ENCODE data around the gene KAT6B. TPM values are rescaled to one million over a fixed set of nuclear protein-coding genes. Genes with fewer than 3 reads are reported as not detected.

KAT6B gene
- polyA plus RNA-seq, 6 donors from 2014 or later = 12.0 to 42.5 (median 29.4) TPM

DNA sequence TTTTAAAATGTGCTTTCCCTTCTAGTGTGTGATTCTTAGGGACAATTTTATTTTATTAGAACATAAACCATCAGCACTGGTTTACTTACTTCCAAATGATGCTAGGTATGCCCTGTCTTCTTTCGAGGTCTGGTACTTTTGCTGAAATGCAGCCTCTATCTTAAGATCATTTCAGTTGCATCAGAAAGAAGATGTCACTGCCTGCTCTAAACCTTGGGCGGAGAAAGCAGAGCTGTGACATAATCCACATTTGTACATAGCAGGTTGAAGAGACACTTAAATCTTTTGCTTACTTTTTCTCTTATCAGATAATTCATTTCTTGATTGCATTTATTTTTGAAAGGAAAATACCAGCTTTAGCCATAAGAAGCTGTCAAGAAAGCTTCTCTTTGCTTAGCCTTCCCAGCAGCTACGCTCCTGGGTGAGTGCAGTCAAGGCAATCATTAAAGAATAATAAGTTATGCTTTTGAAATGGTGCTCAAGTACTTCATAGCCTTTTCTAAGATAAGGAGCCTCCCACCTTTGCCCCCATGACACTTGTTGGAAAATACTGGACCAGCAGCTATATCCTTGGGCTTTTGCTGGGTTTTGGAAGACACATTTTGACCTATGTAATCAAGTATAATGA, 176.7 kb downstream of the KAT6B start:
- DNase-seq (no peak), ATAC-seq (ENCODE audit: low read depth in 2 of 2) (no peak)
- Mint-ChIP-seq H3K27me3 (no peaks in the 10 kb centered on the region), H3K4me3 (no peak overlapping the region), H3K9me3 (no peaks in the 10 kb centered on the region), H3K27ac (no peak overlapping the region), H3K4me1 (peaks cover 19 to 42% (median 40%) of the 10 kb centered on the region in 3 donors), H3K36me3 (peaks cover 0 to 7% of the 10 kb centered on the region in 2 donors)

DNA sequence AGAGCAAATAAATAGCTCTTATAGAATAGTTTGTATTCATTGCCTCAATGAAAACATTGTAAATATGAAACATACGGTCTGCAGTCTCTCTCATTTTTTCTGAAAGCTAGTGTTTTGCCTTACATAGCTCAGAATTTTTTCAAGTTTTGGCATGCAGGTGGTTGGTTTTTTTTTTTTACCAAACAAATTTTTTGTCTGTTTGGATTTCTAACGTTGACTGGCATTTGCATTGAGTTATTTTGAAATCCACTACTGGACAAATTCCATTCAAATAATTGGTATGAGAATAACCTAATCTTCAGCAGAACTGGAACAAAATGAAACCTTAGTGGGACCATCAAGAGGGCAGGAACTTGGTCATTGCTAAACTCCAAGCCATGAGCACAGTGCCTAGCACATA, 177.5 kb downstream of the KAT6B start:
- peaks cover 0 to 4% of the 10 kb centered on the region in 2 donors for H3K36me3 Mint-ChIP-seq

DNA sequence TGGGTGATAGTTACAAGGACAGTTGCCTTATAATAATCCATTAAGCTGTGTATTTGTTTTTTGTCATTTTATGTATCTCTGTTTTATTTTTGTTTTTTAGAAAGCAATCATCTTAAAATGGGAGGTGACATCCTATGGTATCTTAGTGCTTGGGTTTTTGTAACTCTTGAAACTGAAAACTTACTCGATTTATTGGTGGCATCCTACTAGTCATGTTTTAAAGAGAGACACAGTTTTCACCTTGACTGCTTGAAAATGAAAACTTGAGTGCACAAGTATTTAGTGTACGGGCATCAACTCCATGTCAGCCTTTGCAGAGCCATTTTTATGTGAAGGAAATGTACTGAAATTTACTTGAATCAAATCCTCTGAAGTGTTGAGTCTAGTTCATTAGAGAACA, 181.2 kb downstream of the KAT6B start:
- H3K27ac Mint-ChIP-seq = peak overlapping the region in 3 of 6 donors; percentile 11 to 36 (median 24)
- H3K9me3 Mint-ChIP-seq = no peaks in the 10 kb centered on the region
- no peak for ATAC-seq (ENCODE audit: low read depth in 2 of 2)
- peak overlapping the region in 6 of 8 donors; percentile 3 to 81 (median 42) for H3K4me3 Mint-ChIP-seq
- DNase-seq = no peak
- H3K36me3 Mint-ChIP-seq = peaks cover 4 to 7% of the 10 kb centered on the region in 2 donors
- H3K27me3 Mint-ChIP-seq = no peaks in the 10 kb centered on the region
- H3K4me1 Mint-ChIP-seq = peaks cover 14 to 20% (median 16%) of the 10 kb centered on the region in 3 donors

More for the DNA sequence above, 177.5 kb downstream of the KAT6B start:
- DNase-seq (no peak), ATAC-seq (ENCODE audit: low read depth in 2 of 2) (no peak)
- no peak overlapping the region for H3K4me3 Mint-ChIP-seq
- H3K9me3 Mint-ChIP-seq = no peaks in the 10 kb centered on the region
- H3K4me1 Mint-ChIP-seq = peaks cover 21 to 44% (median 44%) of the 10 kb centered on the region in 3 donors
- no peak overlapping the region for H3K27ac Mint-ChIP-seq
- H3K27me3 Mint-ChIP-seq = no peaks in the 10 kb centered on the region

DNA sequence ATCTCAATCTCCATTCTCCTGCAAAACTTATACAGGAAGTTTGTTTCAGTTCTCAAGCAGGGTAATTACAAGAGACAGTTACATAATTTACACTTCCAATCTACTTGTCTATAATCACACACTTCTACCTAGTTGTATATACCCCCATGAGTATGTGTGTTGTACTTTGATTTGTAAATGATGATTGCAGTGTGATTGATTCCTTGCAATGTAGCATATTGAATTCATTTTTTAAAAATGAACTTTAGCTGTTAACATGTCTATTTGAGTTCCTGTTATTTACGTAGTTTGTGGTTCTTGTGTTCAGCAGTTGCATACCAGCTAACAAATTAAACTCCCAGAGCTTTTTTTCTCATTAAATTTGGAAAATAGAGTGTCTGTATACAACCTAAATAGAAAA, 182.6 kb downstream of the KAT6B start:
- ATAC-seq (ENCODE audit: low read depth in 2 of 2) (no peak), DNase-seq (no peak)
- Mint-ChIP-seq H3K27ac (no peak overlapping the region), H3K36me3 (peaks cover 0 to 7% of the 10 kb centered on the region in 2 donors), H3K4me3 (no peak overlapping the region), H3K9me3 (no peaks in the 10 kb centered on the region), H3K27me3 (no peaks in the 10 kb centered on the region), H3K4me1 (peaks cover 26 to 33% (median 29%) of the 10 kb centered on the region in 3 donors)

DNA sequence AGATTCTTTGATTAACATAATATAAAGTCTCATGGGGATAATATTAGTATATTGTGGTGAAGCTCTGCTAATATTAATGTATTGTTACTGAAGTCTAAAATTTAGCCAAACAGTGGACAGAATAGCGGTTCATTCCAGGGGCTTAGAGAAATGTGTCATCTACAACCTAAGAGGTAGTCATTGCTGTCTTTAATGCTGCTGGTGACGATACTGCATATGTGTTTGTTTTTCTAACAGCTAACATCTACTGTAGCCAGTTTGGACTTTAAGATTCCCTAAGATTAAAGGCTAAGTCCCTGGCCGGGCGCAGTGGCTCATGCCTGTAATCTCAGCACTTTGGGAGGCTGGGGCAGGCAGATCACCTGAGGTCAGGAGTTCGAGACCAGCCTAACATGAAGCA, 183.0 kb downstream of the KAT6B start:
- peaks cover 29 to 36% (median 33%) of the 10 kb centered on the region in 3 donors for H3K4me1 Mint-ChIP-seq
- ATAC-seq (ENCODE audit: low read depth in 2 of 2) = no peak
- peaks cover 0 to 7% of the 10 kb centered on the region in 2 donors for H3K36me3 Mint-ChIP-seq

DNA sequence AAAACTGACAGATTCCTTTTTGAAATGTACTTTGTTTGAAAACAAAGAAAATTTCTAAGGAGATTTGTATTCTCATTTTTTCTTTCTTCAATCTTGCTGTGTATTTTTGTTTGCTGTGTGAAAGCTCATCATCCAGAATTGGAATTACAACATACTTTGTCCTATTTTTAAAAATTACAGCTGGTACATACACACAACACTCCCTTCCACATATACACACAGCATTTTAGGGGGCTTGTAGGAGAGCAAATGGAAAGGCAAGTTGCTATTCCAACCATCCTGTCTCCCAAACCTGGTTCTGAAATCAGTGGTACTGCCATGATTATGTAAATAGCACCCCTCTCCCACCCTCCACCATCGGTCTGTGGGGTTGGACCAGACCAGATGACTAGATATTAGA, 184.0 kb downstream of the KAT6B start:
- no peaks in the 10 kb centered on the region for H3K27me3 Mint-ChIP-seq
- H3K9me3 Mint-ChIP-seq = no peaks in the 10 kb centered on the region
- H3K27ac Mint-ChIP-seq = peak overlapping the region in 1 of 6 donors; percentile 22
- ATAC-seq (ENCODE audit: low read depth in 2 of 2) (no peak), DNase-seq (no peak)
- peaks cover 29 to 45% (median 42%) of the 10 kb centered on the region in 3 donors for H3K4me1 Mint-ChIP-seq
- peaks cover 0 to 7% of the 10 kb centered on the region in 2 donors for H3K36me3 Mint-ChIP-seq
- H3K4me3 Mint-ChIP-seq = no peak overlapping the region

More for the DNA sequence above, 183.0 kb downstream of the KAT6B start:
- no peak overlapping the region for H3K4me3 Mint-ChIP-seq
- no peak for DNase-seq
- H3K9me3 Mint-ChIP-seq = no peaks in the 10 kb centered on the region
- no peaks in the 10 kb centered on the region for H3K27me3 Mint-ChIP-seq
- H3K27ac Mint-ChIP-seq = no peak overlapping the region

DNA sequence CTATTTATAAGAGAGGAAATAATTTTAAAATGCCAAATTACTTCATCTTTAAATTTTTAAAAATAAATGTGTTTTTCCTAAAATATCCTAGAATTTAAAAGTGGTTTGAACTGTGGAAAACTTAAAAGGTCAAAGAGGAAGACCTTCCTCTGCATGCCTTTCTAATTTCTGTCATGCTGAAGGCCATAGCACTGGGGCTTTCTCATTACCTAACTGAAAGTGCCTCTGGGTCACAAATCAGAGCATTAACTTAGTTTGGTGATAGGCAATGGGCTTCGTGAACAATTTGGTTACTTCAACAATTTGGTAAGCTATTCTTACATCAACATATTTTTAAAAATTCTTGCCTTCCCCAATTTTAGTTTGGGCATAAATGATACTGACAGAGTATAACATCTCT, 184.8 kb downstream of the KAT6B start:
- DNase-seq (no peak), ATAC-seq (ENCODE audit: low read depth in 2 of 2) (no peak)
- peaks cover 32 to 53% (median 51%) of the 10 kb centered on the region in 3 donors for H3K4me1 Mint-ChIP-seq
- H3K36me3 Mint-ChIP-seq = peaks cover 0 to 7% of the 10 kb centered on the region in 2 donors
- peak overlapping the region in 3 of 6 donors; percentile 11 to 81 (median 56) for H3K27ac Mint-ChIP-seq
- no peaks in the 10 kb centered on the region for H3K9me3 Mint-ChIP-seq
- no peaks in the 10 kb centered on the region for H3K27me3 Mint-ChIP-seq
- no peak overlapping the region for H3K4me3 Mint-ChIP-seq

DNA sequence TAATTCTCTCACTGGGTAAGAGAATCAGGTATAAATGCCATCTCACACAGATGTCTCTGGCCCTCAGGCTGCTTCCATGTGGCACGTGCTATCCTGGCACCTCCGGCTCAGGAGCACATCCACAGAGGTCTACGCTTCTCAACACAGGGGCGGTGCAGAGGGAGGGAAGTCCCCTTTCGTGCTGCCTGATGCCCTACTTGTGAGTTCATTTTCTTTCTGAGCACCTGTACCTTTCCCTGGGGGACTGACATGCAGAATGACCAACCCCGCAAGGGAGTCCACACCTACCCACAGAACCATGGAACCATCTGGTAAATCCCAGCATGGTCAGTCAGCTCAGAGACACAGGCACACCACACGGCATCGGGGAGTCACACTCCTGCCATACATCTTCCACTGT, 186.1 kb downstream of the KAT6B start:
- H3K4me1 Mint-ChIP-seq = peaks cover 32 to 57% (median 52%) of the 10 kb centered on the region in 3 donors
- DNase-seq (no peak), ATAC-seq (ENCODE audit: low read depth in 2 of 2) (no peak)
- no peaks in the 10 kb centered on the region for H3K9me3 Mint-ChIP-seq
- peak overlapping the region in 2 of 8 donors; percentile 3 to 83 for H3K4me3 Mint-ChIP-seq
- H3K27ac Mint-ChIP-seq = peak overlapping the region in 4 of 6 donors; percentile 16 to 86 (median 62)
- H3K27me3 Mint-ChIP-seq = no peaks in the 10 kb centered on the region
- H3K36me3 Mint-ChIP-seq = peaks cover 0 to 7% of the 10 kb centered on the region in 2 donors

DNA sequence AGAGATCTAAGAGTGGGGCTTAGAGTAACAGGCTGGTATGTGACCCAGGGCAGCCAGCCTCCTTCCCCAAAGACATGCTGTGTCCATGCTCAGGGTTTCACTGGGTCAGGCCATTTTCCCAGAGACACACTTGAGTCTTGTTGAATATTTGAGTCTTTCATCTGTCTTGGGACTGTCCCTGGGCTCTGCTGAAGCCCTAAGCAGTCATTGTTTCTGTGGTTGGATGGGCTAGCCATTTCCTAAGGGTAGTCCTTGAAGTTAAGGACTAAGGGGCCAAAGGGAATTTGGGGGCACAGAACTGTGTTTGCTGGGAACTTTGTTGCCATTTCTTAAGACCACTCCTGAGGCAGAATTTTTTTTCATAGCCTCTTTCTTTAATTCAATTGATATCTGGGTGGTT, 186.6 kb downstream of the KAT6B start:
- ATAC-seq (ENCODE audit: low read depth in 2 of 2) (no peak), DNase-seq (no peak)
- peak overlapping the region in 4 of 8 donors; percentile 12 to 83 (median 28) for H3K4me3 Mint-ChIP-seq
- H3K9me3 Mint-ChIP-seq = no peaks in the 10 kb centered on the region
- H3K27ac Mint-ChIP-seq = peak overlapping the region in 4 of 6 donors; percentile 27 to 79 (median 66)
- H3K36me3 Mint-ChIP-seq = peaks cover 0 to 7% of the 10 kb centered on the region in 2 donors
- H3K4me1 Mint-ChIP-seq = peaks cover 30 to 51% (median 49%) of the 10 kb centered on the region in 3 donors
- H3K27me3 Mint-ChIP-seq = no peaks in the 10 kb centered on the region

DNA sequence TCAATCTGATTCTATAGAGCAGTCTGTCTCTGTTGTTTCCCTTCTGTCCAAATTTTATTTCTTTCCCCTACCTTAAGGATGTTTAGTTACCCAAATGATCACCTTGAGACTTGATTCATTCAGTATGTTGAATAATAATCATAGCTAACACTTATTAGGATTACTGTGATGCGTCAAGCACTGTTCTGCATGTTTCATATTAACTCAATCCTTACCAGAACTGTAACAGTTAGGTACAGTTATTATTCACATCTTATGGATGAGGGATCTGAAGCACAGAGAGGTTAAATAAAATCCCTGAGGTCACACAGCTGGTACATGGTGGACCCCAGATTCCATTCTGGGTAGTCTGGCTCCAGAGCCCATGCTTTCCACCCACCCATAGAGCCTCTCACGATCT, 187.1 kb downstream of the KAT6B start:
- Mint-ChIP-seq H3K36me3 (peaks cover 0 to 7% of the 10 kb centered on the region in 2 donors), H3K27ac (peak overlapping the region in 2 of 6 donors; percentile 68 to 79), H3K9me3 (no peaks in the 10 kb centered on the region), H3K27me3 (no peaks in the 10 kb centered on the region), H3K4me1 (peaks cover 28 to 48% (median 46%) of the 10 kb centered on the region in 3 donors), H3K4me3 (peak overlapping the region in 5 of 8 donors; percentile 19 to 73 (median 68))
- ATAC-seq (ENCODE audit: low read depth in 2 of 2) = no peak
- DNase-seq = no peak

DNA sequence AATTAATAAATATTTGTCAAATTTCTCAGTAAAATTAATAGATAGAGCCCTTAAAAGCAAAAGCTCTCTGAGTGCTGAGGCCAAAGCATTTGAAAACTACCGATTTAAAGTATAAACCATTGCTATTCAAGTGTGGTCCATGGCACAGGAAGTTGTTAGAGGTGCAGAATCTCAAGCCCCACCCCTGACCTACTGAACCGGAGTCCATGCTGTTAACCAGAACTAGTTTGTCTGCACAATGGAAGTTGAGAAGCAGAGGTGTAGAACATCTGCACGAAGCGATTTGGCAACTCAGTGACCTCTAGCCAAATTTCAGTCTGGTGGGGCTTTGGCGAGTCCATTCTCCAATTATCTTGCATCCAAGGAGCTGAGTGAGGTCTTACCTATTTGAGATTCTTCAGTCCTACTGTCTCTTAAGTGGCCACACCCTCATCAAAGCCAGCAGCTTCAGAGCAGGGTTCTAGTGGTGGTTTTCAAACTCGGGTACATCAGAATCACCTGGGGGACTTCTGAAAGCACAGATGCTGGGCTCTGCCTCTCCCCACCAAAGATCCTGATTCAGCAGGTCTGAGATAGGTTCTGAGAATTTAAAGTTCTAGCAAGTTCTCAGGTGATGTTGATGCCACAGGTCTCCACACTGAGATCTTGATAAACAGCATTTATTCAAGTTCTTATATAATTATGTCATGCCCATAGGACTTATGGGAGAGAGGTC, 188.3 kb downstream of the KAT6B start:
- H3K9me3 Mint-ChIP-seq = no peaks in the 10 kb centered on the region
- ATAC-seq (ENCODE audit: low read depth in 2 of 2) (peak; percentile 76 to 90), DNase-seq (peak; percentile 43)
- H3K4me3 Mint-ChIP-seq = peak overlapping the region in 5 of 8 donors; percentile 5 to 72 (median 35)
- H3K27me3 Mint-ChIP-seq = no peaks in the 10 kb centered on the region
- peak overlapping the region in 2 of 6 donors; percentile 33 to 46 for H3K27ac Mint-ChIP-seq
- peaks cover 0 to 7% of the 10 kb centered on the region in 2 donors for H3K36me3 Mint-ChIP-seq
- peaks cover 24 to 48% (median 39%) of the 10 kb centered on the region in 3 donors for H3K4me1 Mint-ChIP-seq

DNA sequence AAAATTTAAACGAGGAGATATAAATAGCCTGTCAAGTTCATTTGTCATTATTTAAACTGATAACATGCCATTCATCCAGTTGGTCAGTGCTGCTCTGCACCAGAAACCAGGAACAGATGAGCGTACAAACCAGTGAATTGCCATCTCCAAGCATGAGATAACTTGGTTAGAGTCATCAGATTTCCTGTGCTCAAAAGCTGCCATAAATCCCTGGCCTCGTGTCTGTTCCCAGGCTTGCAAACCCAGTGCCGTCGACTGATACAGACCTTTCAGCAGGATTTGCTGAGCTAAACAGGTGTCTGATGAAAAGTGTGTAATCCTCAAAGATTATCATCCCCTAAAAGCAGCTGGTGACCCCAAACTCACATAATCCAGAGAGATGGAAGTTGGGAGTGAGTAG, 189.0 kb downstream of the KAT6B start:
- Mint-ChIP-seq H3K9me3 (no peaks in the 10 kb centered on the region), H3K36me3 (peaks cover 0 to 11% of the 10 kb centered on the region in 2 donors), H3K4me3 (no peak overlapping the region), H3K4me1 (peaks cover 24 to 48% (median 39%) of the 10 kb centered on the region in 3 donors), H3K27me3 (no peaks in the 10 kb centered on the region), H3K27ac (peak overlapping the region in 2 of 6 donors; percentile 24 to 33)
- DNase-seq (no peak), ATAC-seq (ENCODE audit: low read depth in 2 of 2) (no peak)

DNA sequence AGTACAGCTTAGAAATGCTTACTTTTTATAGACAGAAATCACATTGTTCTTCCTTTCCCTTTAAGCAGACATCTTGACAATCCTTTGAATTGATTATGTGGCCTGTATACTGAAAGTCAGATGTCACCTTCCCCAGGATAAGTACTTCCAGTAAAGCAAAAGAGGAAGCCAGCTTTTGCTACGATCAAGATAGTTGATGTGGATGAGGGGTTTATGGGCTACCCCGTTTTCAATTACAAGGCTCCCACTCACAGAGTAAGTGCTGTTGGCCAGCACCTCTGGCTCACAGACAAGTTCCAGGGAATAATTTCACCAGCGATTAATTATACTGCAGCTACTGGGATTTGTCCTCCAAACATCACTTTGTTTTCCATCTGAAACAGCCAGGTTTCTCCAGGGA, 189.9 kb downstream of the KAT6B start:
- Mint-ChIP-seq H3K9me3 (no peaks in the 10 kb centered on the region), H3K27ac (peak overlapping the region in 4 of 6 donors; percentile 12 to 53 (median 34)), H3K4me1 (peaks cover 24 to 48% (median 39%) of the 10 kb centered on the region in 3 donors), H3K27me3 (no peaks in the 10 kb centered on the region), H3K4me3 (no peak overlapping the region), H3K36me3 (peaks cover 0 to 13% of the 10 kb centered on the region in 2 donors)
- DNase-seq = no peak
- ATAC-seq (ENCODE audit: low read depth in 2 of 2) = no peak
